K562 (cell line): ENCODE measurements around the gene RGS6. TPM values are rescaled to one million over a fixed set of nuclear protein-coding genes. Genes with fewer than 3 reads are reported as not detected.

Source experiments
- ATAC-seq: fragments of 200-7000 bp; cut with Tn5 transposase; 3 replicates; pipeline ENCODE4 v1.9.1; 2020; ENCODE audit warnings: moderate library complexity
- BruUV-seq: library from RNA; stranded (reverse); fragments of 400-500 nt; replicated peaks from 2 replicates; lab custom pipeline; 2021; lab: Mats Ljungman, UMichigan
- CTCF ChIA-PET: fragments of 300-600 bp; formaldehyde crosslinking; extraction: SDS; loops from one replicate; lab custom pipeline; 2021; ENCODE audit warnings: low intra/inter-chr PET ratio; lab: Yijun Ruan, JAX
- POLR2A ChIA-PET: fragments of 300-600, 350-650 bp; sonication (Branson Sonifier 250); formaldehyde crosslinking; extraction: SDS; loops from one replicate; lab custom pipeline; 2021; ENCODE audit warnings: antibody characterized with exemption, inconsistent platforms; lab: Yijun Ruan, JAX
- DNase-seq, 4 experiments: peaks; one replicate each; pipeline versions ENCODE4 v3.0.0 to v3.0.0-alpha.2; 2011 to 2018; ENCODE audit warnings: low spot score in 3 of 4, mixed read lengths in 3 of 4; ENCODE audit errors: extremely low read depth in 1 of 4
- FAIRE-seq: peaks from 2 replicates; lab custom pipeline; 2011; peaks lifted over from hg19 to GRCh38; lab: Jason Lieb, UNC
- H2AFZ ChIP-seq: 2 replicates; pipeline ENCODE4 v1.6.0; 2011; ENCODE audit warnings: low read depth, low read length, control low read depth, inconsistent platforms
- H3K27ac ChIP-seq: fragments of 200-600 bp; 3 replicates; pipeline ENCODE4 v1.8.0; 2011; ENCODE audit warnings: low read depth, mild to moderate bottlenecking, control low read depth, inconsistent platforms, low read length, moderate library complexity, mixed read lengths; ENCODE audit errors: extremely low read depth
- H3K27me3 ChIP-seq, 2 experiments: fragments of 300-600 bp in 1 of 2; 2 replicates in 1 of 2; 3 replicates in 1 of 2; pipeline versions ENCODE4 v1.6.0 to v1.8.0; 2011; ENCODE audit warnings: inconsistent platforms in 2 of 2, low read length in 2 of 2, mild to moderate bottlenecking in 1 of 2, mixed read lengths in 1 of 2, moderate library complexity in 1 of 2; ENCODE audit not compliant: control insufficient read depth in 2 of 2, insufficient read depth in 2 of 2
- H3K36me3 ChIP-seq: fragments of 300-600 bp; 3 replicates; pipeline ENCODE4 v1.8.0; 2011; ENCODE audit warnings: mild to moderate bottlenecking, low read length, inconsistent platforms; ENCODE audit not compliant: control insufficient read depth, insufficient read depth
- H3K4me1 ChIP-seq, 2 experiments: fragments of 200-600 bp in 1 of 2; replicated peaks in 1 of 2; 2 replicates in 1 of 2; 3 replicates in 1 of 2; pipeline versions ENCODE4 v1.5.1 to v1.8.0; 2011; ENCODE audit warnings: inconsistent platforms in 2 of 2, low read length in 2 of 2, mild to moderate bottlenecking in 1 of 2, mixed read lengths in 1 of 2, moderate library complexity in 1 of 2; ENCODE audit not compliant: control insufficient read depth in 2 of 2, insufficient read depth in 2 of 2
- H3K4me2 ChIP-seq: 2 replicates; pipeline ENCODE4 v1.6.1; 2011; ENCODE audit warnings: low read length, control low read depth, inconsistent platforms, mixed read lengths; ENCODE audit not compliant: insufficient read depth
- H3K4me3 ChIP-seq: fragments of 200-600 bp; sonication (generic), shearing (Covaris generic); 2 replicates; pipeline ENCODE4 v1.5.1; 2016; ENCODE audit warnings: control low read depth, inconsistent platforms
- H3K79me2 ChIP-seq: fragments of 200-600 bp; 3 replicates; pipeline ENCODE4 v1.8.0; 2011; ENCODE audit warnings: low read length, inconsistent platforms; ENCODE audit not compliant: control insufficient read depth, insufficient read depth
- H3K9ac ChIP-seq, 2 experiments: 2 replicates each; pipeline versions ENCODE4 v1.6.0 to v1.6.1; 2011; ENCODE audit warnings: low read depth in 2 of 2, low read length in 2 of 2, control low read depth in 1 of 2, inconsistent platforms in 1 of 2, mild to moderate bottlenecking in 1 of 2, mixed read lengths in 1 of 2; ENCODE audit not compliant: insufficient read depth in 1 of 2
- H3K9me1 ChIP-seq: one replicate; pipeline ENCODE4 v1.6.0; 2011; ENCODE audit warnings: inconsistent platforms, mild to moderate bottlenecking, low read length, moderate library complexity; ENCODE audit not compliant: control insufficient read depth, insufficient read depth
- H3K9me3 ChIP-seq: replicated peaks from 2 replicates; pipeline ENCODE4 v1.5.1; 2011; ENCODE audit warnings: low read depth, low read length, inconsistent platforms; ENCODE audit not compliant: control insufficient read depth, insufficient read depth
- H4K20me1 ChIP-seq: replicated peaks from 2 replicates; pipeline ENCODE4 v1.6.1; 2011; ENCODE audit warnings: low read length, inconsistent platforms, mixed read lengths; ENCODE audit not compliant: control insufficient read depth, insufficient read depth
- BACH1 ChIP-seq: fragments of 200-800 bp; sonication (Bioruptor generic); IDR thresholded peaks from 2 replicates; pipeline ENCODE4 v1.6.1; 2016; ENCODE audit warnings: missing genetic modification characterization, missing compliant biosample characterization
- CREBBP ChIP-seq: IDR thresholded peaks from one replicate; pipeline ENCODE4 v1.6.1; 2012; ENCODE audit warnings: low read depth, mild to moderate bottlenecking, control low read depth, inconsistent platforms, low read length
- GTF2A2 ChIP-seq: IDR thresholded peaks from 2 replicates; pipeline ENCODE4 v1.6.1; 2016; ENCODE audit warnings: mild to moderate bottlenecking, missing genetic modification characterization, missing compliant biosample characterization
- NFRKB ChIP-seq: fragments of 450-650 bp; IDR thresholded peaks from 2 replicates; pipeline ENCODE4 v1.6.1; 2016; ENCODE audit warnings: low read depth
- POLR2H ChIP-seq: IDR thresholded peaks from 2 replicates; pipeline ENCODE4 v1.6.1; 2016; ENCODE audit warnings: missing genetic modification characterization, low read depth, mild to moderate bottlenecking, control low read depth, missing compliant biosample characterization, moderate library complexity
- RB1 ChIP-seq: fragments of 450-650 bp; IDR thresholded peaks from 2 replicates; pipeline ENCODE4 v1.6.1; 2017; ENCODE audit warnings: low read depth, mild to moderate bottlenecking
- RBM14 ChIP-seq: fragments of 200-400 bp; formaldehyde crosslinking; IDR thresholded peaks from 2 replicates; pipeline ENCODE4 v1.6.1; 2018; ENCODE audit warnings: low read depth, mild to moderate bottlenecking, low read length, moderate library complexity, borderline replicate concordance; ENCODE audit not compliant: insufficient read depth
- TAF7 ChIP-seq: fragments of 450-650 bp; IDR thresholded peaks from 2 replicates; pipeline ENCODE4 v1.6.1; 2016; ENCODE audit warnings: missing genetic modification characterization, missing compliant biosample characterization
- U2AF2 ChIP-seq: fragments of 200-400 bp; formaldehyde crosslinking; optimal IDR thresholded peaks from 2 replicates; pipeline ENCODE3; 2017; ENCODE audit warnings: low read depth, mild to moderate bottlenecking, low read length
- ZBTB8A ChIP-seq: fragments of 450-650 bp; IDR thresholded peaks from 2 replicates; pipeline ENCODE4 v1.6.1; 2018; ENCODE audit warnings: mild to moderate bottlenecking, moderate library complexity; ENCODE audit not compliant: partially characterized antibody
- ZKSCAN8 ChIP-seq: fragments of 200-800 bp; sonication (Bioruptor generic); IDR thresholded peaks from 2 replicates; pipeline ENCODE4 v1.6.1; 2016; ENCODE audit warnings: missing genetic modification characterization, missing compliant biosample characterization
- ZNF764 ChIP-seq: fragments of 250-450 bp; sonication (Bioruptor Pico); IDR thresholded peaks from 2 replicates; pipeline ENCODE4 v1.4.0; 2020; ENCODE audit warnings: low read depth, mild to moderate bottlenecking, moderate library complexity
- WGBS: fragments of 100-300 bp; shearing (Covaris generic); methylation state at CpG from one replicate; pipeline ENCODE4 v1.1.6; 2016; ENCODE audit warnings: low coverage, mixed read lengths; ENCODE audit not compliant: insufficient coverage; ENCODE audit errors: missing lambda C conversion rate; 5-methylcytosine and 5-hydroxymethylcytosine counted together
- in situ Hi-C: fragments of 300-500 bp; cut with MboI; formaldehyde crosslinking; loops from 4 replicates; pipeline ENCODE4 v1.15.0; 2018; ENCODE audit warnings: inconsistent platforms, mixed read lengths
- intact Hi-C: fragments of 100-400 bp; cut with micrococcal nuclease; formaldehyde crosslinking; loops from 2 replicates; pipeline ENCODE4 v1.14.2; 2022
- polyA plus RNA-seq, 8 experiments: library from polyadenylated mRNA; depleted of rRNA in 4 of 8; stranded (reverse) in 5 of 8; unstranded in 3 of 8; fragments of >200 nt; fragmentation: Nextera tagmentation in 2 of 8; fragmentation: Illumina TruSeq in 1 of 8; extraction: Ambion mirVana in 2 of 8; extraction: Trizol in 1 of 8; gene quantifications; 2 replicates each; pipeline versions ENCODE4 v1.2.1 to v1.2.3, GENCODE V29; 2011 to 2014; ENCODE audit warnings: inconsistent platforms in 1 of 8, missing spikeins in 1 of 8
- total RNA-seq, 7 experiments: library from RNA; depleted of rRNA in 6 of 7; stranded (reverse); fragments of >200 nt in 6 of 7; fragmentation: Illumina TruSeq in 2 of 7; extraction: Trizol in 2 of 7; gene quantifications; 2 replicates each; pipeline versions ENCODE4 v1.2.1 to v1.2.3, GENCODE V29; 2011 to 2021; ENCODE audit warnings: low replicate concordance in 1 of 7
- TF ChIP-seq, protein P1 (sequence below): fragments of 250-450 bp; sonication (Bioruptor Pico); IDR thresholded peaks from 2 replicates; pipeline ENCODE4 v1.4.0; 2020; ENCODE audit warnings: borderline replicate concordance
- TF ChIP-seq, protein P2 (sequence below): sonication (generic); formaldehyde crosslinking; IDR thresholded peaks from 2 replicates; pipeline ENCODE4 v1.8.0; 2022; ENCODE audit warnings: missing genetic modification reagents, mild to moderate bottlenecking, borderline replicate concordance

RGS6 gene
- total and polyA plus RNA-seq, 9 of the 15 experiments (the other 6 are each of a cell fraction or from before 2014, with no cell fraction given) = not detected

DNA sequence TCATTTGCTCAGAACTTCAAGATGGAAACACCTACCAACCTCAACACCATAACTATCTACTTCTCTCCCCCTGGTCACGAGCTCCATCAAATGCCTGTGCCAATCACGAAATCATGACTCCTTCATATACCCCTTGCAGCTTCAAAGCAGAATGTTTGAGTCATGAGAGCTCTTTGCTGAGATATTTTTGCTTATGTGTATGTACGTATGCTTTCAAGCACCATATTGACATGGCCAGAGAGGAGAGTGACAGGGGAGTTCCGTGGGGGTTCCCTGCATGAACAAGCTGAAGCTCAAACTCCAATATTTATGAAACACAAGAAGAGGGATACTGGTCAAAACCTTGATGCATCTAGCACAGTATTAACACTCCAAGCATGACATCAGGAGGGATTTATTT lies 587.3 kb downstream of the RGS6 start:
- Histone ChIP-seq H3K79me2 (no peaks in the 10 kb centered on the region), H3K4me2 (no peak overlapping the region), H3K4me3 (no peak overlapping the region), H3K4me1 (no peaks in the 10 kb centered on the region), H3K9me3 (no peaks in the 10 kb centered on the region), H3K27me3 (no peaks in the 10 kb centered on the region; a peak in 2 of 5 replicates), H3K9ac (no peak overlapping the region), H4K20me1 (no peaks in the 10 kb centered on the region), H3K27ac (no peak overlapping the region), H3K9me1 (no peaks in the 10 kb centered on the region), H3K36me3 (no peaks in the 10 kb centered on the region), H2AFZ (no peak overlapping the region)
- in situ Hi-C loops (loop anchor here (10.0 to 25.0 kb wide), 2 partner anchors 715 to 943 kb away; partner anchors contain the start of genes NUMB and PAPLN), intact Hi-C loops (loop anchor here (5.0 to 10.0 kb wide), 2 partner anchors 298 to 955 kb away; no protein-coding TSS in a partner anchor)
- DNase-seq = no peak
- FAIRE-seq = no peak
- CTCF ChIA-PET = no interaction called here
- 3% methylated on average over 4 of the region's 4 CpGs for WGBS
- BruUV-seq = no TSS peak
- TF ChIP-seq ZNF764 (CRISPR knock-in tag) (no peak), NFRKB (no peak), BACH1 (tag) (no peak), GTF2A2 (no peak), RB1 (no peak), TAF7 (tag) (no peak), POLR2H (tag) (no peak), RBM14 (no peak), ZBTB8A (no peak), ZKSCAN8 (no peak), U2AF2 (no peak), CREBBP (no peak)
- TF ChIP-seq, protein P1, sequence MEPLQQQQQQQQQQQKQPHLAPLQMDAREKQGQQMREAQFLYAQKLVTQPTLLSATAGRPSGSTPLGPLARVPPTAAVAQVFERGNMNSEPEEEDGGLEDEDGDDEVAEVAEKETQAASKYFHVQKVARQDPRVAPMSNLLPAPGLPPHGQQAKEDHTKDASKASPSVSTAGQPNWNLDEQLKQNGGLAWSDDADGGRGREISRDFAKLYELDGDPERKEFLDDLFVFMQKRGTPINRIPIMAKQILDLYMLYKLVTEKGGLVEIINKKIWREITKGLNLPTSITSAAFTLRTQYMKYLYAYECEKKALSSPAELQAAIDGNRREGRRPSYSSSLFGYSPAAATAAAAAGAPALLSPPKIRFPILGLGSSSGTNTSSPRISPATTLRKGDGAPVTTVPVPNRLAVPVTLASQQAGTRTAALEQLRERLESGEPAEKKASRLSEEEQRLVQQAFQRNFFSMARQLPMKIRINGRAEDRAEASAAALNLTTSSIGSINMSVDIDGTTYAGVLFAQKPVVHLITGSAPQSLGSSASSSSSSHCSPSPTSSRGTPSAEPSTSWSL (CRISPR knock-in tag) = no peak
- TF ChIP-seq, protein P2, sequence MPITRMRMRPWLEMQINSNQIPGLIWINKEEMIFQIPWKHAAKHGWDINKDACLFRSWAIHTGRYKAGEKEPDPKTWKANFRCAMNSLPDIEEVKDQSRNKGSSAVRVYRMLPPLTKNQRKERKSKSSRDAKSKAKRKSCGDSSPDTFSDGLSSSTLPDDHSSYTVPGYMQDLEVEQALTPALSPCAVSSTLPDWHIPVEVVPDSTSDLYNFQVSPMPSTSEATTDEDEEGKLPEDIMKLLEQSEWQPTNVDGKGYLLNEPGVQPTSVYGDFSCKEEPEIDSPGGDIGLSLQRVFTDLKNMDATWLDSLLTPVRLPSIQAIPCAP (CRISPR knock-in tag) = no peak
- POLR2A ChIA-PET = interaction anchor here (0.6 kb wide), 1 partner anchor 97 kb away, joined by 3 read pairs; no protein-coding TSS in a partner anchor
- ATAC-seq = no peak
